HG03439 (cell line): ENCODE results near the gene OR1S1.
"Not testable (repeated sequence)": the region's sequence is repeated elsewhere in the genome, so short reads cannot be mapped to it uniquely, and the experiment has no call there.

Experiments
- ATAC-seq: cut with Tn5 transposase; IDR thresholded peaks from one replicate; pipeline ENCODE4 v1.9.1; 2021; ENCODE audit warnings: mild to moderate bottlenecking, moderate library complexity; ENCODE audit not compliant: unreplicated experiment

The OR1S1 gene

GRCh38 chr11:58212420-58212819 lies at the start of gene OR1S1:
OR1S1 (plus strand) TSS chr11:58212720.
- ATAC-seq, result not testable (repeated sequence)

DNA sequence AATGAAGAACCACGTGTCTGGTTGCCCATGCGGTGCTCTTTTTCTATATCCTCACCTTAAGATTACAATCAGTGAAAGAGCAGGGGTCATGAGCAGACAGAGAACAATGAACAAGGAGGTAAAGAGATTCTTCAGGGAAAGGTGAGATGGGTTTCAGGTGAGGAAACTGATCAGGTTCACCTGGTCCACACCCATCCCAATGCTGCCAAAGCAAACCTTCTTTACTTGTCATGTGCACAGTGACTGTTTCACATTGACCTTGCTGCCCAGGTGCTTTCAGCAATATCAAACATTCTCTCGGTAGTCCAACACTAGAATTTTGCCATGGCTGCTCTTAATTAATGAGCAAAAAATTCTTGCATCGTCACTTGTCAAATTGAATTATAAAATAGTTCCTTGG lies 48.1 kb upstream of the OR1S1 start:
- ATAC-seq, result no peak

- no peak for ATAC-seq
These were observed 47.5 kb upstream of the OR1S1 start for GRCh38 chr11:58164990-58165389.

- ATAC-seq, result no peak
These were observed 46.9 kb upstream of the OR1S1 start for GRCh38 chr11:58165504-58166106.

DNA sequence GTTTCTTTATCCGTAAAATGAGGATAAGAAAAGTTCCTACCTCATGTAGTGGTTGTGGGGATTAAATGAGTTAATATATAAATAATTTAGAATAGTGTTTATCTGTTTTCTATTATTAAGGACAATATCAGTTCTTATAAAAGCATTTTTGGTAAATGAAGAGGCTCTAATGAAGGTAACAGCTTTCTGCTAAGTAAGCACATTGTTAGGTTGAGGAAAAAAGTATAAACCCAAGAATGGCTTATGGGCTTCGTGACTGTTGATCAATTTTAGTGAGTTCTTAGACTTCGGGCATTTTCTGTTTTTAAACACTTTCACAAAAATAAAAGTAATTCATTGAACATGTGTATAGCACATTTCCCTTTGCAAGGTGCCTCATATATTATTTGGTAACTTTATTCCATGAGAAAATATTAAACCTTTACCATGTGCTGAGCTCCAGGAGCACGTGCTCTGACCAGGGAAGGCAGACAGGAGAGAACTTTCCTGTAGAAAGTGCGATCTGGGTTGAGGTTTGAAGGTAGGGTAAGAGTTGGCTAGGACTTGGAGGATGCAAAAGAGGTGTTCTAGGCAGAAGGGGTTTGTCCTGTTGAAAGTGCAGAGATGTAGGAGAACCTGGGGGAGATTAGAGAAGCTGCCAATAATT lies 35.0 kb upstream of the OR1S1 start:
- ATAC-seq, result no peak

- no peak for ATAC-seq
These were observed 34.1 kb upstream of the OR1S1 start for GRCh38 chr11:58178444-58178843.

DNA sequence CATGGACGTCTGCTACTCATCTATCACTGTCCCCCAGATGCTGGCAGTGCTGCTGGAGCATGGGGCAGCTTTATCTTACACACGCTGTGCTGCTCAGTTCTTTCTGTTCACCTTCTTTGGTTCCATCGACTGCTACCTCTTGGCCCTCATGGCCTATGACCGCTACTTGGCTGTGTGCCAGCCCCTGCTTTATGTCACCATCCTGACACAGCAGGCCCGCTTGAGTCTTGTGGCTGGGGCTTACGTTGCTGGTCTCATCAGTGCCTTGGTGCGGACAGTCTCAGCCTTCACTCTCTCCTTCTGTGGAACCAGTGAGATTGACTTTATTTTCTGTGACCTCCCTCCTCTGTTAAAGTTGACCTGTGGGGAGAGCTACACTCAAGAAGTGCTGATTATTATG lies 32.9 kb upstream of the OR1S1 start:
- no peak for ATAC-seq

GRCh38 chr11:58186938-58187337 lies 25.6 kb upstream of the OR1S1 start:
- no peak for ATAC-seq

DNA sequence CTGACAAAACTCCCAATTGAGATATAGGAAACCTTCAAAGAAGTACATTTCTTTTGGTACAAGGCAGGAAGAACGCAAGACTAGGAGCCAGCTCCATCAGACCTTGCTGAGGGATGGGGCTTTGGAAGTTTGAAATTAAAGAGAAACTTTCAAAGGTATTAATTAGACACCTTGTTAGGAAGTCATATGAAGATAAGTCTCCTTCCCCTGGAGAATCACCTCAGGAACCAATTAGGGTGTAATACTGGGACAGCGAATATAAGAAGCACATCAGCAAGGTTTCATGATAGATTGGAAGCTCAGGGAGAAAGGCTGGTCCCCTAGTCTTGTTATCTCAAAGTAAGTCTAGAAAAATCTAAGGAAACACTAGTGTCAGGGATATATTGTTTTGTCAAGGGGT lies 23.8 kb upstream of the OR1S1 start, which contains the start of gene OR9Q2:
Gene OR9Q2, plus strand, starts transcription at position 301 of the 400 bp plus-strand sequence. CDS start 1,421 bp downstream, outside the sequence.
- ATAC-seq, result no peak

DNA sequence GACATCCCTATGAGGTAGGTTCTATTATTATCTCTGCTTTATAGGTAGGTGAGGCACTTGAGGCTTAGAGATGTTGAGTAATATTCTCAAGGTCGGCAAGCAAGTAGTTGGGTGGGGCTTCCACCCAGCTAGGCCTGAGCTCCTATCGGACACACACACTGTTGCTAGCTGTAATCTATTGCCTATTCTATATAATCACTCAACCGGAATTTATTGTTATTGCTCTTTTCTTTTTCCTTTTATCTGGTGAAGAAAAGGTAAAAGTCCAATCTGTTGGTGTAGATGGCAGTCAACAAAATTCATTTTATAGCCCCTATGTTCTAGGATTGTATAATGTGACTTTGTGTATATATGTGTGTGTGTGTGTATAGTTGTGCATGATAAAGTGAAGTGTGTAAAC lies 20.3 kb upstream of the OR1S1 start:
- no peak for ATAC-seq

GRCh38 chr11:58193391-58193790 lies 19.1 kb upstream of the OR1S1 start:
- no peak for ATAC-seq

GRCh38 chr11:58195939-58196338 lies 16.6 kb upstream of the OR1S1 start:
- ATAC-seq, result no peak

DNA sequence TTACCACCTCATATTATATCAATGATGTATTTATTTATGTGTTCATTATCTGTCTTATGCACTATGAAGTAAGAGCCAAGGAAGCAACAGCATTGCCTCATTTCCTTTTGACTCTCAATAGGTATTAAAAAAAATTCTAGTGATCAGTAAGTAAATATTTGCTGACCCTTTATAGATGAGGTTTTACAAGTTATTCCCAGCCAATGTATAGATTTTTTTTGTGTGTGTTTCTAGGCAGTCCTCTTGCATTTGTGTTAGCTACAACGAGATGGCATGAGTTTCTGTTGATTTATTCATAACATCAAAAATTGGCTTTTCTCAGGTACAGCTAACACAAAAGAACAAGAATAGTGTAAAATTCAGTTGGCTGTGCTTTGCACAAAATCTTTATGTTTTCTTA lies 13.2 kb upstream of the OR1S1 start:
- ATAC-seq, result no peak

DNA sequence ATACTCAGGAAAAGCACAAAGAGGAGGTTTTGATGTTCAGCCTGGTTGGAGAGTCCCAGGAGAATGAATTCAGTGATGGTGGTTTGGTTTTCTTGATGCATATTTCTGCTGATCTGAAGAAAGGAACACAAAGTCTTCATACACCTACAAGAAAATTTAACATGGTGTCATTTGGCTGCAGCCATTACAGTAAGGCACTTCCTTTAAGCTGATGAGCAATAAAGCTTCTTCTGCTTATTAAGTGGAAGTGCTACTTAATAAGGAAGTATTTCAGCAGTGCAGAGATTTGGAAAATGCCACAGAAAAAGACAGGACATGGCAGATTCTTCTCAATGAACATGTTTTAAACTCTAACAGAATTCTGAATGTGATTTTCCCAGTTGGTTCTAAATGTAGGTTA lies 8.5 kb upstream of the OR1S1 start, which contains the start of gene OR1S2:
Gene OR1S2, minus strand, starts transcription at position 101 of the 400 bp plus-strand sequence. Its CDS starts 0 bp downstream, at position 101.
- ATAC-seq, result no peak

DNA sequence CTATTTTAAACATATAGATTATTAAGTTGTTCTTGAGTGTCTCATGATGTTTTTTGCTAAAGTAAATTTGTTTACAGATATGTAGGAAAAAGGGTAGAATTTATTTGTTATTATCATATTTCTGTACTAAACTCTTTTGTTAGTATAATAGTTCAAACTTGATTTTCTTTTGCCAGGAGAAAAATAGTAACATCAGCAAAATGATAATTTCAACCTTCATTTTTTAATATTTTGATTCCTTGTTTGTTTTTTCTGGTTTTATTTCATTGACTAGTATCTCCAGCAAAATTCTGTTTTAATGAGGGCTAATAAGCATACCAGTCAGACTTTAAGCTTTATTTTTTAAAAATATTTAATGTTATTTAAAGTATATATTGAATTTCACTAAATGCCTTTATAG lies 4.0 kb downstream of the OR1S1 start:
- no peak for ATAC-seq

GRCh38 chr11:58222721-58223120 lies 10.2 kb downstream of the OR1S1 start:
- no peak for ATAC-seq

DNA sequence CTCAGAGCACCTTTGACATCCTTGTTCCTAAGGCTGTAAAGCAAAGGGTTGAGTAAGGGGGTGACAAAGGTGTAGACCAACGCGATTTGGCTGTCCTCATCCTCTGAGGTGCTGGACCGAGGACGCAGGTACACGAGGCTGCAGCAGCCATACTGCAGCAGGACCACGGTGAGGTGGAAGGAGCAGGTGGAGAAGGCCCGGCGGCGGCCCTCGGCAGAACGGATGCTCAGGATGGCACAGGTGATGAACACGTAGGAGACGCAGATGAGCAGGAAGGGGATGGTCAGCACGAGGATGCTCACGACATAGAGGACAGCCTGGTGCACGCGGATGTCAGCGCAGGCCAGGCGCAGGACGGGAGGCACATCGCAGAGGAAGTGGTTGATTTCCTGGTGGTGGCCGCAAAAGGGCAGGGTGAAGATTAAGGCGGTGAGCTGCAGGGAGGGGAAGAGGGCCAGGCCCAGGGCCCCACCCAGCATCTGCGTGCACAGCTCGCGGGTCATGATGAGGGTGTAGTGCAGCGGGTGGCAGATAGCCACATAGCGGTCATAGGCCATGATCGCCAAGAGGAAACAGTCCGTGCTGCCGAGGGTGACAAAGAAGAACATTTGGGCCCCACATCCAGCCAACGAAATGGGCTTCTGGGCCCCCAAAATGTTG lies 15.6 kb downstream of the OR1S1 start:
- ATAC-seq, result no peak

GRCh38 chr11:58243954-58244353 lies 31.4 kb downstream of the OR1S1 start:
- ATAC-seq, result no peak

GRCh38 chr11:58254936-58255335 lies 42.4 kb downstream of the OR1S1 start:
- no peak for ATAC-seq

DNA sequence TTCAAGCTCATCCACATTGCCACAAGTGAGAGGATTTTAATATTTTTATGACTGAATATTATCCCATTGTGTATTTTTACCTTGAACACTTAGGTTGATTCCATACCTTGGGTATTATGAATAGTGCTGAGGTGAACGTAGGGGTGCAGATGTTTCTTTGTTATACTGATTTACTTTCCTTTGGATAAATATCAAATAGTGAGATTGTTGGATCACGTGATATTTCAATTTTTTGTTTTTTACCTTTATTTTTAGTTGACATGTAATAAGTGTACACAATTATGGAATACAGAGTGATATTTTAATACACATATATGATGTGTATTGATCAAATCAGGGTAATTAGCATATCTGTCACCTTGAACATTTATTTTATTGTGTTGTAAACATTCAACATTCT lies 47.5 kb downstream of the OR1S1 start:
- no peak for ATAC-seq
